ENCODE results near the gene HIP1.

Gene HIP1

GRCh38 chr7:75667938-75668337, 70.8 kb downstream of the HIP1 start:
- no peak for DNase-seq

- no peak for DNase-seq
These were observed 75.3 kb downstream of the HIP1 start for GRCh38 chr7:75663302-75663907.

DNA sequence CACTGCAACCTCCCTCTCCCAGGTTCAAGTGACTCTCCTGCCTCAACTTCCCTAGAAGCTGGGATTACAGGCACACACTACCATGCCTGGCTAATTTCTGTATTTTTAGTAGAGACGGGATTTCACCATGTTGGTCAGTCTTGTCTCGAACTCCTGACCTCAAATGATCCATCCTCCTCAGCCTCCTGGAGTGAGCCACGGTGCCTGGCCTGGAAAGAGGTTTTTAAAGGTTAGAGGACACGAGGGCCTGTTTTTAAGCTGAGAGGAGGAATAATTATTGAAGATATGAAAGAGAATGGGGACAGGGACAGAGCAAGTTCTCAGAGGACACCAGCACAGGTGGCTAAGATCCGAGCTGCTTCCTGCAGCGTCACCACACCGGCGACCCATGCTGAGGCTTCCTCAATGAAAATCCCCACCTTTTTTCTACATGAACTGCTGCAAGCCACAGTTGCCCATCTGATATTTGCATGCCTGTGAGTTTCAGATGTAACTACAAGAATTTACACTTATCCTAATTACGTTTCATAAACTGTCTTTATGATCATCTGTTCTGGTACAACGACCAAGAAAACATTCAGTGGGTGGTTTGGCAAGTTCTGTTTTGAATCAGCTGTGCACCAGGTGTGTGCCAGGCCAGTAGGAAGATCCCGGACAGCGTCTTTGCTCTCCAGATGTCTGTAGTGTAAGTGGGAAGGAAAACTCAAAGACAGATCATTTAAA, 76.0 kb downstream of the HIP1 start:
- no peak for DNase-seq

- no peak for DNase-seq
These were observed 78.0 kb downstream of the HIP1 start for GRCh38 chr7:75660566-75661215.

- DNase-seq = no peak
These were observed 79.9 kb downstream of the HIP1 start for GRCh38 chr7:75658802-75659201.

DNA sequence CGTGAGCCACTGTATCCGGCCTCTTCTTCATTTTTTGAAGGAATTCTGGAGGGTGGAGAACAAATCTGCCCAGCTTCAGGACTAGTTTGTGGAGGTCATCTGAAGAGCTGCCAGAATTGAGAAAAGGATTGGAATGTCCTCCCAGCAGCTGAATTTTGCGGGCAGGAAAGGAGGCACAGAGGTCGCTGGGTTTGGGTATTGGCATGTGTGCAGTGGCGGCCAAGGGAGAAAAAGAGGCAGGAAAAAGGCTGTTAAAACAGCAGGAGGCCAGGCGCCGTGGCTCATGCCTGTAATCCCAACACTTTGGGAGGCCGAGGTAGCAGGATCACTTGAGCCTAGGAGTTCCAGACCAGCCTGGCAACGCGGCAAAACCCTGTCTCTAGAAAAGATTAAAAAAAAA, 80.4 kb downstream of the HIP1 start:
- DNase-seq = no peak

- DNase-seq = no peak
These were observed 80.9 kb downstream of the HIP1 start for GRCh38 chr7:75657866-75658265.

GRCh38 chr7:75656740-75657139, 82.0 kb downstream of the HIP1 start:
- no peak for DNase-seq

DNA sequence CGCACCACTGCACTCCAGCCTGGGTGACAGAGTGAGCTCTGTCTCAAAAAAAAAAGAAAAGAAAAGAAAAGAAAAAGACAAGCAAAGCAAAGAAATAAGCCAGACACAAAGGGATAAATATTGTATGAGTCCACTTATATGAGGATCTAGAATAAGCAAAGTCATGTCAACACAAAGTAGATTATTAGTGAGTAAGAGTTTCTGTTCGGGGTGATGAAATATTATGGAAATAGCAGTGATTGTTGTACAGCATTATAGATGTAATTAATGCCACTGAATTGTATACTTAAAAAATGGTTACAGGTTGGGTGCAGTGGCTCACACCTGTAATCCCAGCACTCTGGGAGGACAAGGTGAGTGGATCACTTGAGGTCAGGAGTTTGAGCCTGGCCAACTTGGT, 83.2 kb downstream of the HIP1 start:
- DNase-seq = no peak

GRCh38 chr7:75654855-75655254, 83.9 kb downstream of the HIP1 start:
- no peak for DNase-seq

- DNase-seq = no peak
These were observed 85.1 kb downstream of the HIP1 start for GRCh38 chr7:75653651-75654050.

DNA sequence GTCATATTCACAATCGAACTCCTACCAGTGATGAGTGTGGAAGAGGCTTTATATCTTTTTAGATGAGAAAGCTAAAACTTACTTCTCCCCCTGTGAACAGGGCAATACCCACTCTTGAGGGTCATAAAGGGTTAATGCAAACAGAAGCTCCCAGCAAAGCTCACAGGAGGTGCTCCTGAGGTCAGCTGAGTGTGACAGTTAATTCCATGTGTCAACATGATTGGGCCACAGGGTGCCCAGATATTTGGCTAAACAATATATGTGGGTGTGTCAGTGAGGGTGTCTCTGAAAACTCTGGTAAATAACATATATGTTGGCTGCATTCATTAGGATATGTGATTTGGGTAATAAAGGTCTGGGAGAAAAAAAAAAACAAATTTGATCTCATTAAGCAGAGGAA, 86.0 kb downstream of the HIP1 start:
- no peak for DNase-seq

DNA sequence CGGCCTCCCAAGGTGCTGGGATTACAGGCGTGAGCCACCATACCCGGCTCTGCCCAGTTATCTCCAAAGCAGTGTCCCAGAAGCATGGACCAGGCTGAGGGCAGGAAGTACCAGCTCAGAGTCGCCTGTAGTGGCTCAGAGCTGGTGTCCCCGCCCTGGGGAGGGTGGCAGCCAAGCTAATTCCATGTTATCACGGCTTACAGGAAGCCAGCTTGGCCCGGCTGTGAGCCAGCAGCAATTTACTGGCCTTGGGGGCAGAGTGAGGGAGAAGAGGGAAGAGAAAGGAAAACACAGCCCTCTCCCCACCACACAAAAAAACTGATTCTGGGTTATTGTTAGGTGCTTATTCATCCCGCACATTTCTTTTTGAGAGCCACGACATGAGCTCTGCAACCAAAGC, 88.1 kb downstream of the HIP1 start:
- no peak for DNase-seq

GRCh38 chr7:75650062-75650461, 88.7 kb downstream of the HIP1 start:
- DNase-seq = no peak

GRCh38 chr7:75649462-75649861, 89.3 kb downstream of the HIP1 start:
- no peak for DNase-seq

DNA sequence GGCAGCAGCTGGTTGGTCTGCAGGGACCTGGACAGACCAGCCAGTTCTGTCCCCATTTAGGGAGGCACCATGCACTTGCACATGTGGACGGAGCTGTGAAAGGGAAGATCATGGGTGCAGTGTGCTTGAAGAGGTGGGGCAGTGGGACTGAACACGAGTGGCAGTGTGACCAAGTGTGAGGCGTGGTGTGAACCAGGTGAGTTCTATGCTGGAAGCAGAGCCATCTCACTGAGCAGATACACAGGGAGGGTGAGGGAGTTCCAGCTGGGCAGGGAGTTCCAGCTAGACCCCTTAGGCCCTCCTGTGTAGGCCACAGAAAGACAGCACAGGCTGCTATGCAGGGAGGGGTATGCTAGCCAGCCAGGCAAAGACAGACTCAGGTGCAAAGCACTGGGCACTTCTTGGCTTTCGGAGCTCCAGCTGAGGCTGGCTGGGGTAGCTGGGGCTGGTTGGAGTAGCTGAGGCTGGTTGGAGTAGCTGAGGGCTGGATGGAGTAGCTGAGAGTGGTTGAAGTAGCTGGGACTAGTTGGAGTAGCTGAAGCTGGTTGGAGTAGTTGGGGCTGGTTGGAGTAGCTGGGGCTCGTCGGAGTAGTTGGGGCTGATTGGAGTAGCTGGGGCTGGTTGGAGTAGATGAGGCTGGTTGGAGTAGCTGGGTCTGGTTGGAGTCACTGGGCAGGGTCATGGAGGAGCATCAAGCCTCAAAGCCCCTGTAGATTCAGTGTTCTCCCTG, 90.9 kb downstream of the HIP1 start:
- no peak for DNase-seq

DNA sequence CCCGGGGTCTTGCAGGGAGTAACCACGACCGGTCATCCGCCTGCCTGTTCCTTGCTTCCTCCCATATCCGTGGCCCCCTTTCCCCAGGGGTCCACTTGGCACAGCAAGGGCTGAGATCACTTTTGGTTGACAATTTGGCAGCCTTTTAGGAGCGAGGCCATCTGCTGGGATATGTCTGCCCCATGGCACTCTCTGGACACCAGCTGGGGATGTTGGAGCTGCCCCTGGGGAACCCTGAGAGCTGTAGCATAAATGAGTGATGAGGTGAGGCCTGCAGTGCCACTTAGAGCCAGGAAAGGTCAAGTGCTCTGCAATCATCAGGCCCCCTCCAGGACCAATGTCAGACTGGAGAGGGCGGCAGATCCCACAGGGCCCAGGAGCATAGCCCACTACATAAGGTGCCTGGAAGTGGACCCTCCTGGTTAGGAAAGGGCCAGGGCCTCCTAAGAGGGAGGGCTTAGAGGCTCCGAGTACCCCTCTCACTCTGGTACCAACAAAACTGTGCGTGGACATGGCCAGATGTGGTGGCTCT, 92.1 kb downstream of the HIP1 start:
- no peak for DNase-seq

- no peak for DNase-seq
These were observed 93.2 kb downstream of the HIP1 start for GRCh38 chr7:75645570-75645969.

- DNase-seq = no peak
These were observed 94.2 kb downstream of the HIP1 start for GRCh38 chr7:75644589-75644988.

- no peak for DNase-seq
These were observed 95.8 kb downstream of the HIP1 start for GRCh38 chr7:75642810-75643486.

DNA sequence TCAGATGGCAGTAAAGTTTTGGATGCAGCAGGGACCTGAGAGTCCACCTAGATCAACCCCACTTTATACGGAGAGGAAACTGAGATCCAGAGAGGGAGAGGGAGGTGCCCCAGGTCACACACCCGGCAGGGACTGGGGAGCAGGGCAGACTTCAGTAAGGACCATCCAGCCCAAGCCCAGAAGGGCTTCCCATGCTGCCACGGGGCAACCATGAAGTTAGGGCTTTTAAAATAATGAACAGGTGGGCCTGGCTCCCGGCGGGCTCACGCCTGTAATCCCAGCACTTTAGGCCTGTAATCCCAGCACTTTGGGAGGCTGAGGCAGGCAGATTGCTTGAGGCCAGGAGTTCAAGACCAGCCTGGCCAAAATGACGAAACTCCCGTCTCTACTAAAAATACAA, 98.5 kb downstream of the HIP1 start:
- no peak for DNase-seq

GRCh38 chr7:75639886-75640190, 98.9 kb downstream of the HIP1 start:
- DNase-seq = no peak
